ENCODE data around the gene TMX1.

The TMX1 gene

GRCh38 chr14:51295646-51296263, 55.7 kb downstream of the TMX1 start:
- DNase-seq: no peak

DNA sequence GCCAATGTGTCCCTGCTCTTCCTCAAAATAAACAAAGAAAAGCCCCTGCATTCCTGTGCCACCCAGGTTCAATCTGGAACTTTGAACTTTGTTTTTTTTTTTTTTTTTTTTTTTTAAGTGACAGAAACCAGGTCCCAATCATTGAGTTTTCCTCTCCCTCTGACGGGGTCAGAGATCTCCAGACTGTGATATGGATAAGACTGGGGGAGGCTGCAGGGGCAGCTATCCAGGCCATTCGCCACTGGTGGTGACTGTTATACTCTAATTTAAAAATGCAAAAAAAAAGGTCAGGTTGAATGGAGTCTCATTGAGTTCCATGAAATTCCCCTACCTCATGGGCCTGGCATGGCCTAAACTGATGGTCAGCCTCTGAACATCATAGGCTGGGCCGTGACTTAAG, 57.0 kb downstream of the TMX1 start:
- DNase-seq: no peak

DNA sequence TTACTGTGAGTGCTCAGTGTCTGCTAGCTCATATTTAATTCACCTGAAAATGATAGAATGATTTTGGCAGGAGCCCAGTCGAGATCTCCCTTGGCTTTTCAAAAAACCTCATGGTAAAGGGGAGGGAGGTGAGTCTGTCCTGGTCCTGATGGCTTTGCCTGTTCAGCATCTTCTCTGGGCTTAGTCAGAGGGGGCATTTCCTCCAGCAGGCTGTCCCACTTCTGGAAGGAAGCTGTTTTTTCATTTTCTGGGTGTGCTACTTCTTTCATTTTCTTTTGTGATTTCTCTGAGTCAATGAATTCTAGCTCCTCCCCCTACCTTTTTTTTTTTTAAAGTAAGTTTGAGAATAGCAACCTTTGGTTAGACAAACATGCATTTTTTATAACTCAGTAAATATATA, 58.8 kb downstream of the TMX1 start:
- no peak for DNase-seq

DNA sequence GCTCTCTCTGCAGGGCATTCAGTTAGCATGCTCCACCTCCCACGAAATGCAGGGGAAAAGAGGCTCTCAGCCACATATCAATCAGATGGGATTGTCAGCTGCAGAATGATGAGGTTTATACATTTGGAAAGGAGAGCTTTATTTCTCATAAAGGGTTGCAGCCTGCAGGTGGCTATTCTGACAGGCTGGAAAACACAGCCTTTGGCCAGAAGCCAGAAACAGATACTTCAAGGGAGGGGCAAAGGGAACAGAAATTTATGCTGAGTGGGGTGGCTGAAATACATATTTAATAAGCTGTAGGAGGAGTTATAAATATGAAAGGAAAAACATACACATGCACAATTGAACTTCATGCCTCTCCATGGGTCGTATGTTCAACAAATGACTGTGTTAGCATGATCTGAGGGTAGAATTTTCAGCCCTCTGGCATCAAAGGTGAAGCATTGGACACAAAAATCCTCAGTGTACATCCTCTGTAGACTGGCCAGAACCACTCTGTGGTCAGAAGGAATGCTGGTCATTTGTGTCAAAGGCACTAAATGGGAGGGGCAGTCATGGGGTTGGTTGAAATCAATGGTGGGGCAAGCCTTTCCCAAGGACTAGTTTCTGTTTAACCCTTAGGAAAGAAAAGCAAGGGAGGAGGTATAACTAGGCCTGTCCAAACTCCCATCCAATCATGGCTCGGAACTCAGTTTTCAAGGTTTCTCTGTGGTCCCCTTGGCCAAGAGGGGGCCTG, 62.4 kb downstream of the TMX1 start:
- peak; percentile 56 for DNase-seq

DNA sequence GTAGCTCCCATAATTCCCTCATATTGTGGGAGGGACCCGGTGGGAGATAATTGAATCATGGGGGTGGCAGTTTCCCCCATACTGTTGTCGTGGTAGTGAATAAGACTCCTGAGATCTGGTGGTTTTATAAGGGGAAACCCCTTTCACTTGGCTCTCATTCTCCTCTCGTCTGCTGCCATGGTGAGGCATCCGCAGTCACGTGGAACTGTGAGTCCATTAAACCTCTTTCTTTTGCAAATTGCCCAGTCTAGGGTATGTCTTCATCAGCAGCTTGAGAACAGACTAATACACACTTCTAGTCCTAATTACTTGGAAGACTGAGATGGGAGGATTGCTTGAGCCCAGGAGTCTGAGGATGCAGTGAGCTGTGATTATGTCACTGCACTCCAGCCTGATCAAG, 64.4 kb downstream of the TMX1 start:
- DNase-seq: no peak

DNA sequence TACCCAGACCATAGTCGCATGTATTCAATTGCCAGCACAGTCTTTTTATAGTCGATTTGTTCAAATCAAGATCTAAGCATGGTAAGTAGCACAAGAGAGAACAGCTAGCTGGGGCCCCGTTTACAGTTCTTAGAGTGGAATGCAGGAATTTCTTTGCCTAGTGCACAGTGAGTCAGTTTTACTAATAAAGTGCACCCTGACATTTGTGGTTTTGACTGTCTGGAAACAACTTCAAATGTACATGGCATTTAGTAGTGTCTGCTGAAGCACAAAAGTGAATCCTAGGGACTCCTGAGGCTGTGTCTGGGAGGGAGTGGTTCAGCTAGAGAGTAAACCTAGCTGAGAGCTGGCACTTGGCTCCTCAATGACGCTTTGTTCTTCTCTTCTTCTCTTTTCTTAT, 64.9 kb downstream of the TMX1 start:
- no peak for DNase-seq

- DNase-seq: no peak
Observed at GRCh38 chr14:51305751-51306150, 65.7 kb downstream of the TMX1 start.

Measured in COR-L47 (cell line).